Central memory CD8-positive, alpha-beta T cell (primary cell): ENCODE results near the gene AQP7.
A peak's percentile ranks its signal among the peaks of the same experiment; 100 is the strongest.
"Not testable (repeated sequence)": the region's sequence is repeated elsewhere in the genome, so short reads cannot be mapped to it uniquely, and the experiment has no call there.

Source experiments
- ATAC-seq: fragments of 150-1000 bp; cut with Tn5 transposase; replicated peaks from 2 replicates; pipeline ENCODE4 v1.10.0; 2022; ENCODE audit warnings: mild to moderate bottlenecking, moderate FRiP score, moderate number of reproducible peaks; ENCODE audit not compliant: poor library complexity, severe bottlenecking; ENCODE audit errors: extremely low read depth
- DNase-seq, 2 donors: peaks; one replicate each; pipeline ENCODE4 v3.0.0; 2021; ENCODE audit warnings: low spot score in 2 of 2
- H3K27ac Mint-ChIP-seq: one replicate; pipeline ENCODE4 v1.8.0; 2022; ENCODE audit warnings: low read depth, mild to moderate bottlenecking, moderate library complexity, mixed read lengths
- H3K27me3 Mint-ChIP-seq: one replicate; pipeline ENCODE4 v1.8.0; 2022; ENCODE audit warnings: mixed read lengths
- H3K36me3 Mint-ChIP-seq: one replicate; pipeline ENCODE4 v1.8.0; 2022; ENCODE audit warnings: mild to moderate bottlenecking, moderate library complexity, mixed read lengths; ENCODE audit not compliant: insufficient read depth
- H3K4me1 Mint-ChIP-seq: one replicate; pipeline ENCODE4 v1.8.0; 2022; ENCODE audit warnings: mixed read lengths
- H3K4me3 Mint-ChIP-seq: one replicate; pipeline ENCODE4 v1.8.0; 2022; ENCODE audit warnings: mild to moderate bottlenecking, moderate library complexity, mixed read lengths
- H3K9me3 Mint-ChIP-seq: one replicate; pipeline ENCODE4 v1.8.0; 2022; ENCODE audit warnings: mixed read lengths

Gene AQP7

DNA sequence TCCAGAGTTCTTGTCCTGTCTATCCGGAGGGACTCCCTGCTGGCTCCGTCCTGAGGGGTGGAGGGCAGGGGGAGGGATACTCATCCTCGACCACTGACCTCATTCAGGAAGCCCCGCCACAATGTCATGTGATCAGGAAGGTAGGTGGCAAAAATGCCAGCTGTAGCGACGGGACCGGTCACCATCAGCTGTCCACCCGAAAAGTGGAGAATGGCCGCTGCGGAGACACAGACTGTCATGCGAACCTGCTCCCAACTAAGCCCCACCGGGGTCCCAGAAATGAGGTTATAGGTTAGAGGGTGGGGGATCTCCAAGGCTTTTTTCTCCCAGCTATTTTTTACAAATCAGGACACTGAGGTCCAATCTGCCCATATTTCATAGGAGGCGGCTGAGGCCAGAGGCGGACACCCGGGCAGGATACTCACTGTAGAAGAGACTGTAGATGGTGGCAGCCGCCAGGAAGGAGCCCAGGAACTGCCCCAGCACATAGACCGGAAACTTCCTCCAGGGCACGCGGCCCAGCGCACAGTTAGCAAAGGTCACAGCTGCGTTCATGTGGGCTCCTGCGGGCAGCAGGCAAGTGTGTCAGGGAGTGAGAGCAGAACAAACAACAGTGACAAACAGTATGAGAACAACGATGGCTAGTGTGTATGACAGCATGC is 16.3 kb downstream of the AQP7 start:
- H3K4me1 Mint-ChIP-seq, H3K27ac Mint-ChIP-seq, H3K4me3 Mint-ChIP-seq, DNase-seq, ATAC-seq, H3K9me3 Mint-ChIP-seq, H3K36me3 Mint-ChIP-seq: not testable (repeated sequence)
- H3K27me3 Mint-ChIP-seq, result peaks cover 24% of the 10 kb centered on the region

GRCh38 chr9:33385536-33385935 is 16.8 kb downstream of the AQP7 start:
- peaks cover 24% of the 10 kb centered on the region for H3K27me3 Mint-ChIP-seq
- not testable (repeated sequence) for H3K9me3 Mint-ChIP-seq, H3K27ac Mint-ChIP-seq, DNase-seq, H3K4me1 Mint-ChIP-seq, H3K4me3 Mint-ChIP-seq, ATAC-seq, H3K36me3 Mint-ChIP-seq

- not testable (repeated sequence) for H3K4me1 Mint-ChIP-seq, DNase-seq, H3K36me3 Mint-ChIP-seq, ATAC-seq, H3K4me3 Mint-ChIP-seq, H3K9me3 Mint-ChIP-seq, H3K27ac Mint-ChIP-seq
- peaks cover 11% of the 10 kb centered on the region for H3K27me3 Mint-ChIP-seq
Measured at GRCh38 chr9:33383396-33383795, 19.0 kb downstream of the AQP7 start.

DNA sequence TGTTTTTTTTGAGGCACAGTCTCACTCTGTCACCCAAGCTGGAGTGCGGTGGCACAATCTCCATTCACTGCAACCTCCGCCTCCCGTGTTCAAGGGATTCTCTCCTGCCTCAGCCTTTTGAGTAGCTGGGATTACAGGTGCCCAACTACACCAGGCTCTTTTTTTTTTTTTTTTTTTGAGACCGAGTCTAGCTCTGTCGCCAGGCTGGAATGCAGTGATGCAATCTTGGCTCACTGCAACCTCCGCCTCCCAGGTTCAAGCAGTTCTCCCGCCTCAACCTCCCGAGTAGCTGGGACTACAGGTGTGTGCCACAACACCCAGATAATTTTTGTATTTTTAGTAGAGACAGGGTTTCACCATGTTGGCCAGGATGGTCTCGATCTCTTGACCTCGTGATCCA is 20.0 kb downstream of the AQP7 start:
- H3K4me1 Mint-ChIP-seq, DNase-seq, H3K27me3 Mint-ChIP-seq, ATAC-seq, H3K9me3 Mint-ChIP-seq, H3K4me3 Mint-ChIP-seq, H3K27ac Mint-ChIP-seq, H3K36me3 Mint-ChIP-seq: not testable (repeated sequence)

DNA sequence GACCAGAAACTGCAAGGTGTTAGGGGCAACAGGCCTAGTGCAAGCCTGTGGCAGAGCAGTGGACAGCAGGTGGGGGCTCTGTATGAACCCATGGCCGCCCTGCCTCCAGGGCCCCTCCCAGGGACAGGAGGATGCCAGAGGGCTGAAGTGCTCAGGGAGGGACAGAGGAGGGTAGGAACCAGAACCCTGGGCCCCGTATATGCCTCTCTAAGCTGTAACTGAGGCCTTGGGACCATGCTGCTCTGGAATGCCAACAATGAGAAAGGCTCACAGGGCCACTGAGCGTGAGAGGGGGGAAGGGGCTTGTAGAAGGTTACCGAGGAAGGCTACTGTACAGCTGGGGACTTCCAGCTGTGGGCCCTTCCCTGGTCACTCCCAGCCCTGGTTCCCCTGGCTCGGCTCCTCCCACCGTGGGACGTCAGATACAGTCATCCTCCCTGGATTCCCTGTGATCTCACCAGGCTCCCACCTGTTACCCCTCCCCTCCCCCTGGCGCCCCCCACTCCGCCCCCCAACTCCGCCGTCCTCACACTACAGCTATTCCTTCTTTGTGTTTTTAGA is 21.1 kb downstream of the AQP7 start:
- Mint-ChIP-seq H3K27ac (no peak overlapping the region), H3K27me3 (no peaks in the 10 kb centered on the region), H3K4me1 (no peaks in the 10 kb centered on the region), H3K9me3 (no peaks in the 10 kb centered on the region), H3K4me3 (no peak overlapping the region), H3K36me3 (no peaks in the 10 kb centered on the region)
- DNase-seq, result no peak
- no peak for ATAC-seq

DNA sequence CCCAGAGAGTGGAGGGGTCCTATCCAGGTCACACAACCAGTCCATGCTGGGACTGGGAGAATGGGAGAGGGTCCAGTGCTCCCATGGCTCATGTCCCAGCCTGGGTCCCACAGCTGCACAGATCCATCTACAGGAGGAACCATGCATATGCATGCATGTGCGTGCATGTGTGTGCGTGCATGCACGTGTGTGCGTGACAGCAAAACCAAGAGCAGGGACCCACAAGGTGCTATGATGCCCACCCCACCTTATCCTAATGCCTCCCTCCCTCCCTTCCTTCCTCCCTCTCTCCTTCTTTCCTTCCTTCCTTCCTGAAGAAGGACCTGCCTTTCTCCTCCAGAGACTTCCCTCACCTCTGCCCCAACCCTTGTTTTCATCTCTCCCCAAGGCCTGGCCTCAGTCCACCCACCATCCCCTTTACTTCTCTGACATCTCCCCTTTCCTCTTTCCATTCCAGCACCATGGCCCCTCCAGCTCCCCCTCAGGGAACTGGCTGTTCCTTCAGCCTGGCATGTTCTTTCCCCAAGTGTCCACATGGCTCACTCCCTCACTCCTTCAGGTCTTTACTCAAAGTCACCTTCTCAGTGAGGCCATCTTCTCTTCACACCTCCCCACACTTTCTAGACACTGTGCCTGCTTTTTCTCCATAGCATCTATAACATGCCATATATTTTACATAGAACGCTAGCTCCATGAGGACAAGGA is 21.8 kb downstream of the AQP7 start:
- Mint-ChIP-seq H3K27ac (no peak overlapping the region), H3K27me3 (no peaks in the 10 kb centered on the region), H3K4me3 (no peak overlapping the region), H3K36me3 (no peaks in the 10 kb centered on the region), H3K4me1 (no peaks in the 10 kb centered on the region), H3K9me3 (no peaks in the 10 kb centered on the region)
- no peak for ATAC-seq
- DNase-seq, result no peak

GRCh38 chr9:33379666-33380389 is 22.5 kb downstream of the AQP7 start:
- DNase-seq, result no peak
- Mint-ChIP-seq H3K36me3 (no peaks in the 10 kb centered on the region), H3K27me3 (no peaks in the 10 kb centered on the region), H3K4me1 (no peaks in the 10 kb centered on the region), H3K4me3 (no peak overlapping the region), H3K9me3 (no peaks in the 10 kb centered on the region), H3K27ac (no peak overlapping the region)
- no peak for ATAC-seq

DNA sequence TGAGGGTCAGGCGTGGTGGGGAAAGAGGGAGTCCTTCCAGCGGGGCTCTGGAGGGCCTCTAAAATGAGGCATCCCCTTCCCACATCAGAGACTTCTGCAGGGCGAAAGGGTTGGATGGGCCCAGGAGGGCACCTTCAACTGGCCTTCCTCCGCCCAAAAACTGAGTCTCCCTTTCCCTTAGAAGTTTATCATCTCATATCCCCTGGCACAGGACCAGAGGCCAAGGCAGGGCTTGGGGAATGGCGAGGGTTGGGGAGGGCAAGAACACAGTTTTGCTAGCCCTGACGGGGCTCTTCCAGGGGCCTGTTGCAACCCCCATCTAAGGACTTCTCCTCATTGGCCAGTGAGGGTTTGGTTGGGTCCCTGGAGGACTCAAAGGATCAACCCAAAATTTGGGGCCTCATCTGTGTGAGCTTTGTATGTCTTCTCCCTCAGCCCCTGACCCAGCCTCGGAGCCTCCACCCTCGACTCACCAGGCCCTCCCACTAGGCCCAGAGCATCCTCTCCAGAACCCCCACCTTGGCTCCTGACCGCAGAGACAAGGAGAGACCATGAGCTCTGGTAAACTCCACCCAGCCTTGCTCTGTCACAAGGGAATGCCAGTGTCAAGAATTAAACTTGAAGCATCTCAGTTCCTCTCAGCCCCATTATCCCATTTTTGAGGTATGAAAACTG is 24.1 kb downstream of the AQP7 start:
- Mint-ChIP-seq H3K4me1 (no peaks in the 10 kb centered on the region), H3K36me3 (no peaks in the 10 kb centered on the region), H3K9me3 (no peaks in the 10 kb centered on the region), H3K27me3 (no peaks in the 10 kb centered on the region), H3K27ac (no peak overlapping the region), H3K4me3 (no peak overlapping the region)
- ATAC-seq, result no peak
- no peak for DNase-seq

GRCh38 chr9:33377089-33377715 is 25.2 kb downstream of the AQP7 start:
- no peaks in the 10 kb centered on the region for H3K4me1 Mint-ChIP-seq
- DNase-seq (no peak), ATAC-seq (no peak)
- H3K9me3 Mint-ChIP-seq, result no peaks in the 10 kb centered on the region
- H3K4me3 Mint-ChIP-seq, result no peak overlapping the region
- no peak overlapping the region for H3K27ac Mint-ChIP-seq
- H3K27me3 Mint-ChIP-seq, result no peaks in the 10 kb centered on the region
- peaks cover 2% of the 10 kb centered on the region for H3K36me3 Mint-ChIP-seq

GRCh38 chr9:33375841-33376321 is 26.5 kb downstream of the AQP7 start:
- H3K9me3 Mint-ChIP-seq, result no peaks in the 10 kb centered on the region
- ATAC-seq, result no peak
- H3K36me3 Mint-ChIP-seq, result peaks cover 6% of the 10 kb centered on the region
- no peak overlapping the region for H3K27ac Mint-ChIP-seq
- DNase-seq, result no peak
- no peaks in the 10 kb centered on the region for H3K4me1 Mint-ChIP-seq
- no peaks in the 10 kb centered on the region for H3K27me3 Mint-ChIP-seq
- H3K4me3 Mint-ChIP-seq, result no peak overlapping the region

DNA sequence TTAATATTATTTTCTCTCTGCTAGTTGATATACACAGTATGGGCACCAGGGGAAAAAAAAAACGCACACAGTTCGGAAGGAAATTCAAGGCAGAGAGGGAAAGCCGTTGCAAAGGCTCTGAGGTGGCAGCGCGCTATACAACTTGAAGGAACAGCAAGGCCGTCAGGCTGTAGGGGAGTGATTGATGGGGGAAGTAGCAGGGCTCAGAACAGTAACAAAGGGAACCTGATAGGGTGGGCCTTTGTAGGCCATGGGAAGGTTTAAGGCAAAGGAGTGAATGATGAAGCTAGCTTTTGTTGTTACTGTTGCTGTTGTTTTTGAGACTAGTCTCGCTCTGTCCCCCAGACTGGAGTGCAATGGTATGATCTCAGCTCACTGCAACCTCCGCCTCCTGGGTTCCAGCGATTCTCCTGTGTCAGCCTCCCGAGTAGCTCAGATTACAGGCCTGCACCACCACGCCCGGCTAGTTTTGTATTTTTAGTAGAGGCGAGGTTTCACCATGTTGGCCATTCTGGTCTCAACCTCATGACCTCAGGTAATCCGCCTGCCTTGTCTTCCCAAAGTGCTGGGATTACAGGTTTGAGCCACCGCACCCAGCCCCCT is 27.0 kb downstream of the AQP7 start:
- H3K27me3 Mint-ChIP-seq, result no peaks in the 10 kb centered on the region
- ATAC-seq (peak; percentile 29), DNase-seq (no peak)
- no peak overlapping the region for H3K27ac Mint-ChIP-seq
- H3K36me3 Mint-ChIP-seq, result peaks cover 9% of the 10 kb centered on the region
- H3K4me3 Mint-ChIP-seq, result no peak overlapping the region
- no peaks in the 10 kb centered on the region for H3K4me1 Mint-ChIP-seq
- no peaks in the 10 kb centered on the region for H3K9me3 Mint-ChIP-seq
